Heart right ventricle (tissue), 16 donors: ENCODE results near the gene PUDP. TPM values are rescaled to one million over a fixed set of nuclear protein-coding genes. Genes with fewer than 3 reads are reported as not detected.
"Not testable (repeated sequence)": the region's sequence is repeated elsewhere in the genome, so short reads cannot be mapped to it uniquely, and the experiment has no call there.

ENCODE experiments used
- ATAC-seq, 8 donors: fragments of 200-7000 bp; cut with Tn5 transposase; one replicate each; pipeline ENCODE4 v1.9.1; 2020; ENCODE audit warnings: mild to moderate bottlenecking in 8 of 8, moderate library complexity in 8 of 8, moderate number of reproducible peaks in 1 of 8
- DNase-seq, 2 donors: peaks; one replicate each; pipeline ENCODE4 v3.0.0-alpha.2; 2020
- H3K27ac ChIP-seq, 10 donors: fragments of 200-600 bp; sonication (generic) in 2 of 10; one replicate each; pipeline versions ENCODE4 v1.5.0 to v1.8.0; 2020 to 2022; ENCODE audit warnings: mild to moderate bottlenecking in 3 of 10
- H3K27me3 ChIP-seq, 7 donors: fragments of 200-600 bp; one replicate each; pipeline ENCODE4 v1.8.0; 2021 to 2022; ENCODE audit warnings: mild to moderate bottlenecking in 2 of 7
- H3K36me3 ChIP-seq, 9 donors: fragments of 200-600 bp; sonication (generic) in 1 of 9; one replicate each; pipeline versions ENCODE4 v1.5.0 to v1.8.0; 2020 to 2022; ENCODE audit warnings: mild to moderate bottlenecking in 2 of 9
- H3K4me1 ChIP-seq, 9 donors: fragments of 200-600 bp; sonication (generic) in 1 of 9; one replicate each; pipeline versions ENCODE4 v1.5.0 to v1.8.0; 2020 to 2022; ENCODE audit warnings: mild to moderate bottlenecking in 4 of 9
- H3K4me3 ChIP-seq, 10 donors: fragments of 200-600 bp; sonication (generic) in 2 of 10; one replicate each; pipeline versions ENCODE4 v1.5.0 to v1.8.0; 2020 to 2022; ENCODE audit warnings: mild to moderate bottlenecking in 7 of 10, moderate library complexity in 2 of 10
- H3K9me3 ChIP-seq, 11 donors: fragments of 200-600 bp in 10 of 11; sonication (generic) in 2 of 11; one replicate each; pipeline versions ENCODE4 v1.5.0 to v1.8.0; 2013 to 2022; ENCODE audit warnings: mild to moderate bottlenecking in 2 of 11, control low read depth in 1 of 11, moderate library complexity in 1 of 11
- CTCF ChIP-seq, 9 donors: fragments of 200-600 bp; sonication (generic) in 2 of 9; IDR thresholded peaks; one replicate each; pipeline versions ENCODE4 v1.5.0 to v1.8.0; 2021 to 2022; ENCODE audit warnings: antibody characterized with exemption in 9 of 9, mild to moderate bottlenecking in 5 of 9, moderate library complexity in 1 of 9
- WGBS, 2 donors: extraction: QIAGEN DNeasy Blood & Tissue Kit; methylation state at CpG; one replicate each; pipeline ENCODE4 v1.1.7; 2013; ENCODE audit warnings: inconsistent platforms in 1 of 2; 5-methylcytosine and 5-hydroxymethylcytosine counted together
- intact Hi-C, 10 donors: fragments of 100-400 bp; cut with DNase I; formaldehyde crosslinking; loops; one replicate each; pipeline versions ENCODE4 v1.11.1 to v1.14.2; 2022
- polyA plus RNA-seq, 2 donors: library from polyadenylated mRNA; stranded (reverse); fragments of 200-250 nt; gene quantifications; one replicate each; pipeline ENCODE4 v1.2.3, GENCODE V29; 2013
- total RNA-seq, 10 donors: library from RNA; stranded (reverse); fragmentation: NEBNext Ultra II Directional in 3 of 10; extraction: Animal tissue kit (Norgen Biotek cat#: 25700) in 3 of 10; gene quantifications; one replicate each; pipeline versions ENCODE4 v1.2.1 to v1.2.4, GENCODE V29; 2021 to 2023
- donor health status: Arrhythmogenic right ventricular cardiomyopathy.
- donor health status: ischemic (EF 13 %, LVEDD 7.1; RV severe dilation, severe dysfunction).
- donor health status: healthy with polysubstance abuse.
- donor health status: DM: no; HTN: yes; CAD: no.
- donor health status: DM: no; HTN: no; CAD: no.
- donor health status: ischemic (EF 25% LVEDD 6.9; RV normal size, moderate dysfunction).
- donor health status: ischemic (EF 25% LVEDD 5.7; RV mildly dilated, moderate dysfunction).
- donor health status: healthy.
- donor health status: DM: yes; HTN: yes; CAD: no.
- donor health status: Ischemic cardiomyopathy.
- donor health status: ischemic (EF 35%, LVEDD 5.7; RV mildly dilated, moderate dysfunction).
- donor health status: nonischemic (EF 11% LVEDD 7.7; RV severe dilation, severe dysfunction).
- donor health status: DM: yes; HTN: yes; CAD: no.
- donor health status: PGD.
- donor health status: ischemic (EF 29% LVEDD 5.4; RV normal size, mild dysfunction).
- donor health status: nonischemic (EF 23%, LVEDD 6.1; RV moderate dilation, normal function).

The PUDP gene
- total and polyA plus RNA-seq, 12 donors = 9.1 to 27.0 (median 21.0) TPM

GRCh38 chrX:7028246-7028645 lies 119.7 kb downstream of the PUDP start:
- ATAC-seq (peak in 1 of 8 donors; percentile 15), DNase-seq (no peak)
- Histone ChIP-seq H3K27ac (no peak overlapping the region), H3K36me3 (no peaks in the 10 kb centered on the region), H3K4me1 (no peaks in the 10 kb centered on the region), H3K27me3 (no peaks in the 10 kb centered on the region), H3K9me3 (no peaks in the 10 kb centered on the region), H3K4me3 (no peak overlapping the region)
- 54 to 62% methylated on average over 5 of the region's 5 CpGs for WGBS, 2 donors
- no peak for TF ChIP-seq CTCF (IDR thresholded peaks at IDR 0.05)
- intact Hi-C loops = no loop called here

GRCh38 chrX:7027071-7027470 lies 120.9 kb downstream of the PUDP start:
- no peak for ATAC-seq
- no peak for DNase-seq
- no peak for TF ChIP-seq CTCF (IDR thresholded peaks at IDR 0.05)
- 74 to 84% methylated on average over 8 of the region's 8 CpGs for WGBS, 2 donors
- no peak overlapping the region for H3K4me3 ChIP-seq
- H3K27ac ChIP-seq = no peak overlapping the region
- H3K27me3 ChIP-seq = no peaks in the 10 kb centered on the region
- no peaks in the 10 kb centered on the region for H3K36me3 ChIP-seq
- no peaks in the 10 kb centered on the region for H3K9me3 ChIP-seq
- H3K4me1 ChIP-seq = no peaks in the 10 kb centered on the region
- intact Hi-C loops = no loop called here

- H3K9me3 ChIP-seq, DNase-seq, H3K4me3 ChIP-seq, ATAC-seq, intact Hi-C loops, H3K36me3 ChIP-seq, H3K4me1 ChIP-seq, H3K27ac ChIP-seq, H3K27me3 ChIP-seq: not testable (repeated sequence)
- 89 to 92% methylated on average over 5 of the region's 5 CpGs for WGBS, 2 donors
Measured at GRCh38 chrX:7026365-7026764, 121.6 kb downstream of the PUDP start.

GRCh38 chrX:7025471-7025870 lies 122.5 kb downstream of the PUDP start:
- no peak for TF ChIP-seq CTCF (IDR thresholded peaks at IDR 0.05)
- WGBS, 2 donors = 94 to 97% methylated on average over 2 of the region's 2 CpGs
- Histone ChIP-seq H3K4me1 (no peaks in the 10 kb centered on the region), H3K9me3 (no peaks in the 10 kb centered on the region), H3K27ac (no peak overlapping the region), H3K27me3 (no peaks in the 10 kb centered on the region), H3K36me3 (no peaks in the 10 kb centered on the region), H3K4me3 (no peak overlapping the region)
- ATAC-seq (no peak), DNase-seq (no peak)
- intact Hi-C loops = no loop called here

GRCh38 chrX:7024850-7025249 lies 123.1 kb downstream of the PUDP start:
- 89 to 96% methylated on average over 7 of the region's 7 CpGs for WGBS, 2 donors
- TF ChIP-seq CTCF (IDR thresholded peaks at IDR 0.05) = no peak
- intact Hi-C loops = no loop called here
- H3K27ac ChIP-seq = no peak overlapping the region
- ATAC-seq (no peak), DNase-seq (no peak)
- no peaks in the 10 kb centered on the region for H3K4me1 ChIP-seq
- no peaks in the 10 kb centered on the region for H3K36me3 ChIP-seq
- H3K4me3 ChIP-seq = no peak overlapping the region
- H3K9me3 ChIP-seq = no peaks in the 10 kb centered on the region
- H3K27me3 ChIP-seq = no peaks in the 10 kb centered on the region

GRCh38 chrX:7022996-7023395 lies 125.0 kb downstream of the PUDP start:
- H3K27me3 ChIP-seq, H3K9me3 ChIP-seq, H3K36me3 ChIP-seq, ATAC-seq, DNase-seq, H3K4me3 ChIP-seq, intact Hi-C loops, H3K27ac ChIP-seq, H3K4me1 ChIP-seq: not testable (repeated sequence)
- WGBS, 2 donors = 91% methylated on average over 3 of the region's 3 CpGs
